DOHH2 (cell line): Measurements from ENCODE around the gene MRPL18.

Experiments used
- H3F3A ChIP-seq: fragments of 200-600 bp; sonication (generic), shearing (Covaris generic); 2 replicates; pipeline ENCODE4 v1.6.0; 2016; ENCODE audit warnings: antibody characterized with exemption, mild to moderate bottlenecking; ENCODE audit not compliant: control insufficient read depth, insufficient read depth
- H3K27ac ChIP-seq: fragments of 200-600 bp; sonication (generic); 2 replicates; pipeline ENCODE4 v1.5.1; 2014; ENCODE audit warnings: low read depth, mild to moderate bottlenecking, low read length, moderate library complexity
- H3K27me3 ChIP-seq: fragments of 200-600 bp; sonication (generic); 2 replicates; pipeline ENCODE4 v1.6.1; 2014; ENCODE audit warnings: mild to moderate bottlenecking, low read length, mixed read lengths; ENCODE audit not compliant: control insufficient read depth
- H3K36me3 ChIP-seq: fragments of 200-600 bp; sonication (generic); 2 replicates; pipeline ENCODE4 v1.6.1; 2014; ENCODE audit warnings: mild to moderate bottlenecking, low read length, moderate library complexity, mixed read lengths; ENCODE audit not compliant: control insufficient read depth
- H3K4me1 ChIP-seq: fragments of 200-600 bp; sonication (generic); 2 replicates; pipeline ENCODE4 v1.6.1; 2014; ENCODE audit warnings: mild to moderate bottlenecking, low read length, mixed read lengths; ENCODE audit not compliant: control insufficient read depth
- H3K4me2 ChIP-seq: fragments of 200-600 bp; sonication (generic); 2 replicates; pipeline ENCODE4 v1.6.0; 2014; ENCODE audit warnings: mild to moderate bottlenecking, low read length, moderate library complexity
- H3K4me3 ChIP-seq: fragments of 200-600 bp; sonication (generic); 2 replicates; pipeline ENCODE4 v1.5.1; 2014; ENCODE audit warnings: mild to moderate bottlenecking, low read length, mixed read lengths
- H3K79me2 ChIP-seq: fragments of 200-600 bp; sonication (generic); 2 replicates; pipeline ENCODE4 v1.6.1; 2014; ENCODE audit warnings: mild to moderate bottlenecking, low read length, mixed read lengths; ENCODE audit not compliant: control insufficient read depth
- H3K9me2 ChIP-seq: fragments of 200-600 bp; sonication (generic); replicated peaks from 2 replicates; pipeline ENCODE4 v1.6.1; 2014; ENCODE audit warnings: mild to moderate bottlenecking, low read length, mixed read lengths; ENCODE audit not compliant: control insufficient read depth
- H3K9me3 ChIP-seq: fragments of 200-600 bp; sonication (generic); 2 replicates; pipeline ENCODE4 v1.6.1; 2014; ENCODE audit warnings: antibody characterized with exemption, low read length, mixed read lengths; ENCODE audit not compliant: control insufficient read depth, insufficient read depth
- H4K20me1 ChIP-seq: fragments of 200-600 bp; sonication (generic); 2 replicates; pipeline ENCODE4 v1.6.0; 2014; ENCODE audit warnings: low read depth, mild to moderate bottlenecking, antibody characterized with exemption, low read length, moderate library complexity; ENCODE audit not compliant: control insufficient read depth, insufficient read depth
- CTCF ChIP-seq: fragments of 200-600 bp; sonication (generic); IDR thresholded peaks from one replicate; pipeline ENCODE4 v1.5.1; 2014; ENCODE audit warnings: antibody characterized with exemption, mild to moderate bottlenecking, low read depth, low read length; ENCODE audit not compliant: poor library complexity, severe bottlenecking
- EZH2phosphoT487 ChIP-seq: fragments of 200-600 bp; sonication (generic); IDR thresholded peaks from 2 replicates; pipeline ENCODE4 v1.6.1; 2017; ENCODE audit warnings: borderline replicate concordance, mild to moderate bottlenecking, antibody characterized with exemption, low read length, moderate library complexity, mixed read lengths

Gene MRPL18

GRCh38 chr6:159797554-159797953 lies 7.3 kb downstream of the MRPL18 start:
- peaks cover 64% of the 10 kb centered on the region for H3K36me3 ChIP-seq
- no peaks in the 10 kb centered on the region for H3K9me2 ChIP-seq
- H3K4me3 ChIP-seq: no peak overlapping the region
- H3K27ac ChIP-seq: no peak overlapping the region
- H3K4me2 ChIP-seq: no peak overlapping the region
- TF ChIP-seq EZH2phosphoT487: no peak
- TF ChIP-seq CTCF: no peak
- H3K27me3 ChIP-seq: no peaks in the 10 kb centered on the region
- peaks cover 32% of the 10 kb centered on the region for H3K79me2 ChIP-seq
- peaks cover 12% of the 10 kb centered on the region; the same call in 1 of the 2 replicates for H3F3A ChIP-seq
- H4K20me1 ChIP-seq: 0 out of 2 replicates have a peak, but pooled peaks cover 3% of the 10 kb centered on the region
- H3K9me3 ChIP-seq: no peaks in the 10 kb centered on the region
- peaks cover 26% of the 10 kb centered on the region for H3K4me1 ChIP-seq

- TF ChIP-seq EZH2phosphoT487 (no peak), CTCF (no peak)
- Histone ChIP-seq H3K9me2 (no peaks in the 10 kb centered on the region), H3F3A (peaks cover 12% of the 10 kb centered on the region; the same call in 1 of the 2 replicates), H3K4me2 (no peak within 1 kb of the TSS), H3K4me1 (peaks cover 8% of the 10 kb centered on the region), H3K36me3 (peaks cover 44% of the 10 kb centered on the region), H4K20me1 (0 out of 2 replicates have a peak, but pooled peaks cover 3% of the 10 kb centered on the region), H3K27me3 (no peaks in the 10 kb centered on the region), H3K27ac (no peak within 1 kb of the TSS), H3K9me3 (no peaks in the 10 kb centered on the region), H3K79me2 (peaks cover 11% of the 10 kb centered on the region), H3K4me3 (no peak within 1 kb of the TSS)
Measured at GRCh38 chr6:159800141-159800865, 10.0 kb downstream of the MRPL18 start, which contains the start of gene PNLDC1. PNLDC1 (plus strand) TSS chr6:159800276; CDS start chr6:159800308, 32 bp downstream.

- H3K27me3 ChIP-seq: no peaks in the 10 kb centered on the region
- no peaks in the 10 kb centered on the region for H3K4me1 ChIP-seq
- no peak overlapping the region for H3K27ac ChIP-seq
- 0 out of 2 replicates have a peak, but pooled peaks cover 3% of the 10 kb centered on the region for H4K20me1 ChIP-seq
- peaks cover 30% of the 10 kb centered on the region for H3K36me3 ChIP-seq
- H3K9me3 ChIP-seq: no peaks in the 10 kb centered on the region
- no peaks in the 10 kb centered on the region for H3K9me2 ChIP-seq
- peaks cover 12% of the 10 kb centered on the region; the same call in 1 of the 2 replicates for H3F3A ChIP-seq
- H3K4me3 ChIP-seq: no peak overlapping the region
- H3K79me2 ChIP-seq: no peaks in the 10 kb centered on the region; the same call in 1 of the 2 replicates
- TF ChIP-seq CTCF (no peak), EZH2phosphoT487 (no peak)
- no peak overlapping the region for H3K4me2 ChIP-seq
Measured at GRCh38 chr6:159801935-159802334, 11.7 kb downstream of the MRPL18 start.
